ENCODE measurements around the gene ZNF331. TPM values are rescaled to one million over a fixed set of nuclear protein-coding genes. Genes with fewer than 3 reads are reported as not detected.

Gene ZNF331
- polyA plus RNA-seq, 1 experiment, result 4.4 TPM

- H3K4me3 ChIP-seq (ENCODE audit: low read depth, low read length), result no peak overlapping the region
- H3K27me3 ChIP-seq (ENCODE audit: control insufficient read depth, insufficient read depth, low read length), result no peaks in the 10 kb centered on the region
- POLR2A ChIA-PET, result interaction anchor here (0.7 kb wide), 1 partner anchor 619 kb away, joined by 3 read pairs; no protein-coding TSS in a partner anchor
- CTCF ChIA-PET, result no interaction called here
- DNase-seq (ENCODE audit: low read depth, low spot score), result no peak
- no peak for TF ChIP-seq CTCF (IDR thresholded peaks at IDR 0.05; ENCODE audit: low read depth, low read length)
- H3K9me3 ChIP-seq (ENCODE audit: control insufficient read depth, insufficient read depth, low read length), result peaks cover 62% of the 10 kb centered on the region
- no peak overlapping the region for H3K27ac ChIP-seq (ENCODE audit: low read depth, low read length)
These were observed 43.9 kb downstream of the ZNF331 start for GRCh38 chr19:53581871-53582279.

GRCh38 chr19:53583181-53583580, 45.2 kb downstream of the ZNF331 start:
- no peak for TF ChIP-seq CTCF (IDR thresholded peaks at IDR 0.05; ENCODE audit: low read depth, low read length)
- H3K4me3 ChIP-seq (ENCODE audit: low read depth, low read length), result no peak overlapping the region
- POLR2A ChIA-PET, result no interaction called here
- H3K9me3 ChIP-seq (ENCODE audit: control insufficient read depth, insufficient read depth, low read length), result peaks cover 57% of the 10 kb centered on the region
- CTCF ChIA-PET, result no interaction called here
- H3K27me3 ChIP-seq (ENCODE audit: control insufficient read depth, insufficient read depth, low read length), result no peaks in the 10 kb centered on the region
- DNase-seq (ENCODE audit: low read depth, low spot score), result no peak
- H3K27ac ChIP-seq (ENCODE audit: low read depth, low read length), result no peak overlapping the region

- DNase-seq (ENCODE audit: low read depth, low spot score), result no peak
- no peak for TF ChIP-seq CTCF (IDR thresholded peaks at IDR 0.05; ENCODE audit: low read depth, low read length)
- ChIA-PET CTCF (no interaction called here), POLR2A (no interaction called here)
- no peak overlapping the region for H3K4me3 ChIP-seq (ENCODE audit: low read depth, low read length)
- H3K9me3 ChIP-seq (ENCODE audit: control insufficient read depth, insufficient read depth, low read length), result peaks cover 53% of the 10 kb centered on the region
- no peaks in the 10 kb centered on the region for H3K27me3 ChIP-seq (ENCODE audit: control insufficient read depth, insufficient read depth, low read length)
- no peak overlapping the region for H3K27ac ChIP-seq (ENCODE audit: low read depth, low read length)
These were observed 48.3 kb downstream of the ZNF331 start for GRCh38 chr19:53586277-53586691.

- Histone ChIP-seq H3K27ac (ENCODE audit: low read depth, low read length) (no peak overlapping the region), H3K27me3 (ENCODE audit: control insufficient read depth, insufficient read depth, low read length) (no peaks in the 10 kb centered on the region), H3K9me3 (ENCODE audit: control insufficient read depth, insufficient read depth, low read length) (peaks cover 53% of the 10 kb centered on the region), H3K4me3 (ENCODE audit: low read depth, low read length) (no peak overlapping the region)
- POLR2A ChIA-PET, result no interaction called here
- CTCF ChIA-PET, result no interaction called here
- no peak for DNase-seq (ENCODE audit: low read depth, low spot score)
- TF ChIP-seq CTCF (IDR thresholded peaks at IDR 0.05; ENCODE audit: low read depth, low read length), result no peak
These were observed 57.0 kb downstream of the ZNF331 start for GRCh38 chr19:53594811-53595509.

- ChIA-PET CTCF (no interaction called here), POLR2A (no interaction called here)
- no peak overlapping the region for H3K27ac ChIP-seq (ENCODE audit: low read depth, low read length)
- TF ChIP-seq CTCF (IDR thresholded peaks at IDR 0.05; ENCODE audit: low read depth, low read length), result no peak
- no peaks in the 10 kb centered on the region for H3K27me3 ChIP-seq (ENCODE audit: control insufficient read depth, insufficient read depth, low read length)
- no peak overlapping the region for H3K4me3 ChIP-seq (ENCODE audit: low read depth, low read length)
- no peak for DNase-seq (ENCODE audit: low read depth, low spot score)
- peaks cover 49% of the 10 kb centered on the region for H3K9me3 ChIP-seq (ENCODE audit: control insufficient read depth, insufficient read depth, low read length)
These were observed 57.5 kb downstream of the ZNF331 start for GRCh38 chr19:53595510-53595867.
